Caco-2 (cell line): Measurements from ENCODE around the gene SVIL. TPM values are rescaled to one million over a fixed set of nuclear protein-coding genes. Genes with fewer than 3 reads are reported as not detected.

Experiments used
- BruUV-seq: library from RNA; stranded (reverse); fragments of 400-500 nt; replicated peaks from 2 replicates; lab custom pipeline; 2021; lab: Mats Ljungman, UMichigan
- CTCF ChIA-PET: fragments of 300-600 bp; sonication (Branson Sonifier 250); formaldehyde crosslinking; loops from one replicate; lab custom pipeline; 2022; ENCODE audit warnings: antibody characterized with exemption; lab: Charles Lee
- POLR2A ChIA-PET: fragments of 300-600 bp; sonication (Branson Sonifier 250); formaldehyde crosslinking; loops from one replicate; lab custom pipeline; 2022; ENCODE audit warnings: antibody characterized with exemption; lab: Charles Lee
- DNase-seq, 2 experiments: peaks; one replicate each; pipeline versions ENCODE4 v3.0.0 to v3.0.0-alpha.2; 2020 to 2022
- H3K27me3 ChIP-seq: replicated peaks from 2 replicates; pipeline ENCODE4 v1.6.0; 2011; ENCODE audit warnings: low read length; ENCODE audit not compliant: control insufficient read depth, insufficient read depth
- H3K36me3 ChIP-seq: 2 replicates; pipeline ENCODE4 v1.5.1; 2011; ENCODE audit warnings: low read length; ENCODE audit not compliant: control insufficient read depth, insufficient read depth
- H3K4me1 ChIP-seq: fragments of 250-450 bp; sonication (Bioruptor Pico); 2 replicates; pipeline ENCODE4 v1.5.1; 2020; ENCODE audit warnings: mild to moderate bottlenecking
- H3K4me3 ChIP-seq: 2 replicates; pipeline ENCODE4 v1.5.1; 2011; ENCODE audit warnings: low read depth, mild to moderate bottlenecking, control low read depth, low read length
- H3K9me3 ChIP-seq: fragments of 250-450 bp; sonication (Bioruptor Pico); 2 replicates; pipeline ENCODE4 v1.5.1; 2020; ENCODE audit warnings: mild to moderate bottlenecking, moderate library complexity
- H3K27ac Mint-ChIP-seq: one replicate; pipeline ENCODE4 v1.8.0; 2022; ENCODE audit warnings: mixed read lengths; ENCODE audit not compliant: unreplicated experiment
- H3K27me3 Mint-ChIP-seq: one replicate; pipeline ENCODE4 v1.8.0; 2022; ENCODE audit warnings: mixed read lengths; ENCODE audit not compliant: insufficient read depth, unreplicated experiment
- H3K36me3 Mint-ChIP-seq: one replicate; pipeline ENCODE4 v1.8.0; 2022; ENCODE audit warnings: mild to moderate bottlenecking, mixed read lengths; ENCODE audit not compliant: insufficient read depth, unreplicated experiment
- H3K4me1 Mint-ChIP-seq: one replicate; pipeline ENCODE4 v1.8.0; 2022; ENCODE audit warnings: low read depth, mixed read lengths; ENCODE audit not compliant: unreplicated experiment
- H3K4me3 Mint-ChIP-seq: one replicate; pipeline ENCODE4 v1.8.0; 2022; ENCODE audit warnings: mild to moderate bottlenecking, moderate library complexity, mixed read lengths; ENCODE audit not compliant: unreplicated experiment
- H3K9me3 Mint-ChIP-seq: one replicate; pipeline ENCODE4 v1.8.0; 2022; ENCODE audit warnings: mixed read lengths; ENCODE audit not compliant: unreplicated experiment
- intact Hi-C: fragments of 100-400 bp; cut with micrococcal nuclease; formaldehyde crosslinking; loops from one replicate; pipeline ENCODE4 v1.10.0; 2022; ENCODE audit not compliant: unreplicated experiment
- total RNA-seq: library from RNA; stranded (reverse); gene quantifications from 2 replicates; pipeline ENCODE4 v1.2.3, GENCODE V29; 2022
- TF ChIP-seq, protein P1 (sequence below), 2 experiments: fragments of 200-600 bp in 1 of 2; IDR thresholded peaks; 1 replicate in 1 of 2; 2 replicates in 1 of 2; pipeline versions ENCODE4 v1.5.1 to v1.8.0; 2011 to 2022; ENCODE audit warnings: antibody characterized with exemption in 1 of 2, control low read depth in 1 of 2, inconsistent platforms in 1 of 2, low read depth in 1 of 2, low read length in 1 of 2, mild to moderate bottlenecking in 1 of 2, moderate library complexity in 1 of 2; ENCODE audit not compliant: insufficient read depth in 1 of 2, severe bottlenecking in 1 of 2, unreplicated experiment in 1 of 2

Gene SVIL
- total RNA-seq, 1 experiment from 2014 or later: 54.4 TPM

DNA sequence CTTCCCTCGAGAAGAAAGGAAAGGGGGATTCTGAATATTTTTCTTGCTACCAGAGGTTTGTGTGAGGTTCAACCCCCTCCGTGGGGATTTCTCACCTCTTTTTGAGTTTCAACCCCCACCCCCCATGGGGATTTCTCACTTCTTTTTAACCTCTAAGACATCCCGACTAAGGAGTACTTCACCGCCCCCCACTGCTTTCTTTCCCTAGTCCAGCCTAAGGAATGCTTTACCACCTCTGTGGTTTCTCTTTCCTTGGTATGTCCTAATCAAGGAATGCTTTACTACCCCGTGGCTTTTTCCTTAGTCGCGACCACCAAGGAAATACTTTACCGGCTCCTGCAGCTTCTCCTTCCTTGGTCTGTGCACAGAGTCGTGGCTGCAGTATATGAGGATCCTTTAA is 196.5 kb downstream of the SVIL start:
- Mint-ChIP-seq H3K4me1 (no peaks in the 10 kb centered on the region), H3K4me3 (no peak overlapping the region), H3K27me3 (no peaks in the 10 kb centered on the region), H3K36me3 (peaks cover 11% of the 10 kb centered on the region), H3K27ac (peak overlapping the region; percentile 11), H3K9me3 (peaks cover 71% of the 10 kb centered on the region)
- no TSS peak for BruUV-seq
- ChIA-PET POLR2A (no interaction called here), CTCF (no interaction called here)
- no peak for DNase-seq
- TF ChIP-seq, protein P1, sequence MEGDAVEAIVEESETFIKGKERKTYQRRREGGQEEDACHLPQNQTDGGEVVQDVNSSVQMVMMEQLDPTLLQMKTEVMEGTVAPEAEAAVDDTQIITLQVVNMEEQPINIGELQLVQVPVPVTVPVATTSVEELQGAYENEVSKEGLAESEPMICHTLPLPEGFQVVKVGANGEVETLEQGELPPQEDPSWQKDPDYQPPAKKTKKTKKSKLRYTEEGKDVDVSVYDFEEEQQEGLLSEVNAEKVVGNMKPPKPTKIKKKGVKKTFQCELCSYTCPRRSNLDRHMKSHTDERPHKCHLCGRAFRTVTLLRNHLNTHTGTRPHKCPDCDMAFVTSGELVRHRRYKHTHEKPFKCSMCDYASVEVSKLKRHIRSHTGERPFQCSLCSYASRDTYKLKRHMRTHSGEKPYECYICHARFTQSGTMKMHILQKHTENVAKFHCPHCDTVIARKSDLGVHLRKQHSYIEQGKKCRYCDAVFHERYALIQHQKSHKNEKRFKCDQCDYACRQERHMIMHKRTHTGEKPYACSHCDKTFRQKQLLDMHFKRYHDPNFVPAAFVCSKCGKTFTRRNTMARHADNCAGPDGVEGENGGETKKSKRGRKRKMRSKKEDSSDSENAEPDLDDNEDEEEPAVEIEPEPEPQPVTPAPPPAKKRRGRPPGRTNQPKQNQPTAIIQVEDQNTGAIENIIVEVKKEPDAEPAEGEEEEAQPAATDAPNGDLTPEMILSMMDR (IDR thresholded peaks at IDR 0.05; ENCODE audit: insufficient read depth in 1 of 2, low read depth in 1 of 2, low read length in 1 of 2, severe bottlenecking in 1 of 2, unreplicated experiment in 1 of 2): no peak
- intact Hi-C loops: no loop called here
- Histone ChIP-seq H3K4me3 (no peak overlapping the region), H3K36me3 (no peaks in the 10 kb centered on the region), H3K9me3 (peaks cover 24% of the 10 kb centered on the region; the same call in 1 of the 2 replicates), H3K27me3 (no peaks in the 10 kb centered on the region), H3K4me1 (no peaks in the 10 kb centered on the region)

DNA sequence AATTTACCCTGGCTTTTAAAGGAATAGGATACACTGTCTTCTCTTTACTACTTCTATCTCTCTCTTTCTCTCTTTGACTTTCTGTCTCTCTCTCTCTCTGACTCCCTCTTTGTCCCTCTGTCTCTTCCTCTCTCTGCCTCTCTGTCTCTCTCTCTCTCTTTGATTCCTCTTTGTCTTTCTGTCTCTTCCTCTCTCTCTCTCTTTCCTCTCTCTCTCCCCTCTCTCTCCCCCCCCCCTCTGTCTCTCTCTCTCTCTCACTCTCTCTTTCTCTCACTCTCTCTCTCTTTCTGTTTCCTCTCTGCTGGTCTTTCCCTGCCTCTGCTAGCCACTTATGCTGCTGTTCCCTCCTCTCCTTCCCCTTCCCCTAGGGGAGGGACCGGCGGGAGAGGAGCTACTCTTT is 196.9 kb downstream of the SVIL start:
- H3K4me1 ChIP-seq: no peaks in the 10 kb centered on the region
- H3K36me3 ChIP-seq: no peaks in the 10 kb centered on the region
- H3K4me1 Mint-ChIP-seq: no peaks in the 10 kb centered on the region
- peaks cover 11% of the 10 kb centered on the region for H3K36me3 Mint-ChIP-seq
- H3K4me3 Mint-ChIP-seq: no peak overlapping the region
- no peaks in the 10 kb centered on the region for H3K27me3 ChIP-seq
- intact Hi-C loops: no loop called here
- no peak overlapping the region for H3K4me3 ChIP-seq
- H3K27ac Mint-ChIP-seq: peak overlapping the region; percentile 11
- peaks cover 67% of the 10 kb centered on the region for H3K9me3 Mint-ChIP-seq
- ChIA-PET CTCF (no interaction called here), POLR2A (no interaction called here)
- TF ChIP-seq, protein P1 (IDR thresholded peaks at IDR 0.05; ENCODE audit: insufficient read depth in 1 of 2, low read depth in 1 of 2, low read length in 1 of 2, severe bottlenecking in 1 of 2, unreplicated experiment in 1 of 2): no peak
- H3K27me3 Mint-ChIP-seq: no peaks in the 10 kb centered on the region
- no TSS peak for BruUV-seq
- DNase-seq: no peak
- peaks cover 20% of the 10 kb centered on the region; the same call in 1 of the 2 replicates for H3K9me3 ChIP-seq

DNA sequence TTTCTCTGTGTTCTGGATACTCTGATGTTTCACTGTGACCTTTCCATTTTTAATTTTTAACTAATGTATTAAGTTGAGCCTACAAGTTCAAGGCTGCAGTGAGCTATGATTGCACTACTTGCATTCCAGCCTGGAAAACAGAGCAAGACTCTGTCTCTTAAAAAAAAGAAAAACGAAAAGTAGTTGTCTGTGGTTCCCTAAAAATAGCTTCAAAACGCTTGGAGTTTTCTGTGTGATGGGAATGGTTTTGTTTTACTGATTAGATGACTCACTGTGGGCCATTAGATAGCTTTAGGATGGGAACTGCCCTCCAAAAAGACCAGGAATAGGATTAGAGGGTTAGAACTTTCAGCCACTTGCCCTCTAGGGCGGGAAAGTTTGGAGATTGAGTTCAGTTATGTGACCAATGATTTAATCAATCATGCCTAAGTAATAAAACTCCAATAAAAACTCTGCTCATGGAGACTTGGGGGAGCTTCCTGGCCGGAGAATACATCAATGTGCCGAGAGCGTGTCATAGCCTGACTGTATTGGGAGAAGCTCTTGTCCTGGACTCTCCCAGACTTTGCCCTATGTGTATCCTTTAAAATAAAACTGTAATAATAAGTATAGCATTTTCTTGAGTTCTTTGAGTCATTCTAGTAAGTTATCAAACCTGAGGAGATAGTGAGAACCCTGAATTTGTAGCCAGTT is 198.8 kb downstream of the SVIL start:
- ChIA-PET POLR2A (no interaction called here), CTCF (no interaction called here)
- Histone ChIP-seq H3K27me3 (no peaks in the 10 kb centered on the region), H3K36me3 (no peaks in the 10 kb centered on the region), H3K4me1 (no peaks in the 10 kb centered on the region), H3K9me3 (peaks cover 20% of the 10 kb centered on the region; the same call in 1 of the 2 replicates), H3K4me3 (no peak overlapping the region)
- H3K9me3 Mint-ChIP-seq: peaks cover 57% of the 10 kb centered on the region
- H3K4me1 Mint-ChIP-seq: no peaks in the 10 kb centered on the region
- TF ChIP-seq, protein P1 (IDR thresholded peaks at IDR 0.05; ENCODE audit: insufficient read depth in 1 of 2, low read depth in 1 of 2, low read length in 1 of 2, severe bottlenecking in 1 of 2, unreplicated experiment in 1 of 2): no peak
- intact Hi-C loops: no loop called here
- H3K4me3 Mint-ChIP-seq: no peak overlapping the region
- DNase-seq: no peak
- H3K27ac Mint-ChIP-seq: no peak overlapping the region
- no peaks in the 10 kb centered on the region for H3K27me3 Mint-ChIP-seq
- peaks cover 11% of the 10 kb centered on the region for H3K36me3 Mint-ChIP-seq
- BruUV-seq: no TSS peak
